Heart left ventricle (tissue), 13 donors: Measurements from ENCODE around the gene ULK4.

Experiments
- CTCF ChIP-seq, 12 donors: fragments of 200-600 bp; sonication (generic) in 4 of 12; IDR thresholded peaks; one replicate each; pipeline versions ENCODE4 v1.5.0 to v1.8.0; 2018 to 2022; ENCODE audit warnings: antibody characterized with exemption in 12 of 12, mild to moderate bottlenecking in 5 of 12
- POLR2A ChIP-seq, 2 donors: fragments of 450-650 bp; IDR thresholded peaks; one replicate each; pipeline ENCODE4 v1.6.1; 2017; ENCODE audit warnings: antibody characterized with exemption in 2 of 2, mild to moderate bottlenecking in 2 of 2, moderate library complexity in 2 of 2
- donor health status: ischemic (EF 13 %, LVEDD 7.1; RV severe dilation, severe dysfunction).
- donor health status: DM: no; HTN: yes; CAD: no.
- donor health status: DM: no; HTN: no; CAD: no.
- donor health status: ischemic (EF 25% LVEDD 6.9; RV normal size, moderate dysfunction).
- donor health status: ischemic (EF 25% LVEDD 5.7; RV mildly dilated, moderate dysfunction).
- donor health status: ischemic (EF 35%, LVEDD 5.7; RV mildly dilated, moderate dysfunction).
- donor health status: nonischemic (EF 11% LVEDD 7.7; RV severe dilation, severe dysfunction).
- donor health status: DM: yes; HTN: yes; CAD: no.
- donor health status: PGD.
- donor health status: ischemic (EF 29% LVEDD 5.4; RV normal size, mild dysfunction).
- donor health status: nonischemic (EF 23%, LVEDD 6.1; RV moderate dilation, normal function).

GRCh38 chr3:41502023-41502422 is 459.9 kb downstream of the ULK4 start:
- TF ChIP-seq CTCF (IDR thresholded peaks at IDR 0.05), result no peak
- TF ChIP-seq POLR2A (IDR thresholded peaks at IDR 0.05), result no peak
